NCI-H2196 treated with DMSO at 0.1 percent for 48 hours (cell line): ENCODE measurements around the gene PBX3.

Experiments
- DNase-seq: peaks from one replicate; lab custom pipeline; 2025; ENCODE audit not compliant: unreplicated experiment; lab: John Stamatoyannopoulos, UW

PBX3 gene

GRCh38 chr9:125968714-125969374 is 221.7 kb downstream of the PBX3 start:
- DNase-seq = no peak

- DNase-seq = no peak
These were observed 222.3 kb downstream of the PBX3 start for GRCh38 chr9:125969462-125969861.

DNA sequence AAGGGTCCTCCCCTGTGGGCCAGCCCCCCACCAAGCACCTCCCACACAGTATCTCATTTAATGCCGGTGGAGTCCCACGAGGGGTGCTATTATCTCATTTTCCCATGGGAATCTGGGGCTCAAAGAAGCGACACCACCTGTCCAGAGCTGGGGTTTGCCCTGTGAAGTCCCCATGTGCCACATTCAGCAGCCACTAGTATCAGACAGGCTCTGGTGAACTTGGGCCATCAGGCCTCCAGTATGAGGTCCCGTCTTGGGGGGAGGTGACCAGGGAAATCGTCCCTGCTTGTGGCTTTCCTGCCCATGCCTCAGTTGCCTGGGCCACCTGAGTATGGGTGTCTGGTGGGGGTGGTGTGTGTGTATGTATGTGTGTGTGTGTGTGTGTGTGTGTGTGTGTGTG is 222.7 kb downstream of the PBX3 start:
- DNase-seq = no peak

- DNase-seq = no peak
These were observed 223.2 kb downstream of the PBX3 start for GRCh38 chr9:125970340-125970739.

- no peak for DNase-seq
These were observed 223.9 kb downstream of the PBX3 start for GRCh38 chr9:125971050-125971449.

DNA sequence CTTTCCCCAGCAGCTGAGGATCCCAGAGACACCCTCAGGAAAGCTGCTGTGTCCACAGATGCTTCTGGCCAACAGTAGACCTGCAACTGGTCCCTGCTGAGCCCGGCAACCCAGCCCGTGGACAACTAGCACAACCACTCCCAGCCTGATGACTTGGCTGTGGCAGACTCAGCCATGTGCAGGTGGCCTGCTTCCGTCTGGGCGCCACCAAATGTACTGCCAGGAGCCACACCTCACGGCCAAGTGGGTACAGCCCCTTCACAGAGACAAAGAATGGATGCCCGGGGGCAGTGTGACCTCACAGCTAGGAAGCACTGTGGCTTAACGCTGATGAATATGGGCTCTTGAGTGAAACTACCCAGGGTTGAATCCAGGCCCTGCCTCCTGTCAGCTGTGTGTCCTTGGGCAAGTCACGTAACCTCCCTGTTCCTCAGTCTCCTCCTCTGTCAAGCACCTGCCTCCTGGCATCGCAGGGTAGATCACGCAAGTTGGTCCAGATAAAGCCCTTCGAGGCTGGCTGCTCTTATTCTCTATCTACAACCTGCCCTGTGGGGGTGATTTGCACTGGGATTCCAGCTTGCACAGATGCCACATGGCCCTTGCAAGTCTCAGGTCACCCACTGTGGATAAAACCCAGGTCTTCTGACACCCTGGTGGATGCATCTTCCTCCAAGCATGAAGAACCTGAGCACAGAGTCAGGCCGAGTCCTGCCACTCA is 225.0 kb downstream of the PBX3 start:
- DNase-seq = no peak

DNA sequence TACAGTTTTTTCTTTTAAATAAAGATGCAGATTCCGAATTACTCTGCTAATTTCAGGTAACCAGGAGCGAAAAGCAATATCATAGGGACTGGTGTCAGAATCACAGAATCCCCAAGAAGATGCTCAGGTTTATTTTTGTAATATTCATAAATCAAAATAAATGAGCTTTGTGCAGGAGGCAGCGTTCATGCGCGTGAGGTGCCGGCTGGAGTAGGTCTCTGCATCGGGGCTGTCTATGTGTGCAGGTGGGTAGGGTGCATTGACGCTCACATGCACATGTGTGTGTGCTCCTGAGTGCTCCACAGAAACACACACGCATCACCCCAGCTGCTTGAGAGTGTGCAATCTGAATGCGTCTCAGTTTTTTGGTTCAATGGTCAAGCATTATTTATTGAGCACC is 226.4 kb downstream of the PBX3 start:
- DNase-seq = no peak

DNA sequence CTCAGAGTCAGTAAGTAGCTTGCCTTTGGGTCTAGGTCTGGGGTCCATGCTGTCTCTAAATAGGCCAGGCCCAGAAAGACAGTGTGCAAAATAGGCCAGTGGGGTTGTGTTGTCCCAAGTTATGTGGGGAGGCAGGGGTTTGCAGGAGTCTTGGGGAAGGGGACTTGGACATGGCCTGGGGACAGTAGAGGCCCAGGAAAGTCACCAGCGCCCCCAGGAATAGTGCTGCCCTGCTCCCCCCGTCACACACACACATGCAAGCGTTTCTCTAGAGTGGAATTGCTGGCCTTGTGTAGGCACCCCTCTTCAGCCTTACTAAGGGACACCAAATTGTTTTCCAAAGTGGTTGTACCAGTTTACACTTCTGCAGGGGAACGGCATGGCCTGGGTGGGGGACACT is 227.5 kb downstream of the PBX3 start:
- DNase-seq = no peak

GRCh38 chr9:125977223-125977622 is 230.1 kb downstream of the PBX3 start:
- DNase-seq = no peak

GRCh38 chr9:125979383-125979782 is 232.2 kb downstream of the PBX3 start:
- no peak for DNase-seq

DNA sequence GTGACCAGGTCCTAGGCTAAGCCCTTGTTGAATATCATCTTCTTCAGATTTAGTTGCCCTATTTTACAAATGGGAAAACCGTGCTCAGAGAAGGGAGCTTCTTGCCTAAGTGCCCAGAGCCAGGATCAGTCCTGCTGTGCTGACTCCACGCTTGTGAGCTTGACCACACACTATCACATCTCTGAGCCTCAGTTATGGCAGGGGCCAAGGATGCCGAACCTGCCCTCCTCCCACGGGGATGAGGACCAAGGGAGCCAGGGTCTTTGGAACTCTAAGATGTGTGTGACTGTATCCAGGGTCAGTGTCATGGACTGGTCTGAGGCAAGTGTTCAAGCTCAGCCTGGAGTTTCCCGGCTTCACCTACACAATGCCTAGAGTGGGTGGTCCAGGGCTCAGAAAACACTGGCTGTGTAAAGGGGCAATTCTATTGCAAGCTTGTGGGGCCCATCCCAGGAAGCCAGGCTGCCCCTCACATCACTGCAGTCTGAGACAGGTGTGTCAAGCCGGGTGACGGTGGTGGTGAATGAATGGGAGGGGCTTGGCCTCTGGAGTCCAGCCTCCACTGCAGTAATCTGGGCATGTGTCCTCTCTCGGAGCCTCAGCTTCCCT is 235.7 kb downstream of the PBX3 start:
- DNase-seq = no peak

- no peak for DNase-seq
These were observed 236.5 kb downstream of the PBX3 start for GRCh38 chr9:125983681-125984080.

- DNase-seq = no peak
These were observed 237.3 kb downstream of the PBX3 start for GRCh38 chr9:125984461-125984860.

GRCh38 chr9:125985142-125985997 is 238.2 kb downstream of the PBX3 start:
- DNase-seq = no peak

DNA sequence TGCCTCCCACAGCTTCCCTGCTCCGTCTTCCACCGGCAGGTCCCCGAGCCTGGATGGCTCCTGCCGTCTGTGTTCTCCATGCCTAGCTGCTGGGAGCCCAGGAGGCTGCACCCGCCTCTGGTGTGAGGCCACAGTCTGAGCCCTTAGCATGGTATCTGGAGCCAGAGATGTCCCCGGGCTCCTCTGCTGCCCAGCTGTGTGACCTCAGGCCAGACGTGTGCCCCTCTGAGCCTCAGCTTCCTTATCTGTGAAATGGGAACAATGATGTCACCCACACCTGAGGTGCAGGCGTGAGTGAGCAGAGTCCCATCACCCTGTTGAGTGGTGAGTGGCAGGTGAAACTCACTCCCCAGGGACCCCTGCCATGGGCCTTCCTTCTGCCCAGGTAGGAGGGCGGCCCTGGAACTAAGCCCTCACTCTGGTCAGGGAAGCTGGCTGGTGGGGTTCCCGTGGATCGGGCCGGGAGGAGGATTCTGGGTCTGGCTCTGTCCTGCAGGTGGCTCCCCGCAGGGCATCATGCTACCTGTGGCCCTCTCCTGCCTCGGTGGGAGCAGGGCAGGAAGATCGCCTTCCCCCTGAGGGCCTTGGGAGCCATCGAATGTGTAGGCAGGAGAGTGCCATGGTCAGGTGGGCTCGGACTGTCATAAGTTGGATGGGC is 239.0 kb downstream of the PBX3 start:
- DNase-seq = no peak

- DNase-seq = no peak
These were observed 239.8 kb downstream of the PBX3 start for GRCh38 chr9:125986966-125987365.

GRCh38 chr9:125987420-125987819 is 240.2 kb downstream of the PBX3 start:
- DNase-seq = no peak

DNA sequence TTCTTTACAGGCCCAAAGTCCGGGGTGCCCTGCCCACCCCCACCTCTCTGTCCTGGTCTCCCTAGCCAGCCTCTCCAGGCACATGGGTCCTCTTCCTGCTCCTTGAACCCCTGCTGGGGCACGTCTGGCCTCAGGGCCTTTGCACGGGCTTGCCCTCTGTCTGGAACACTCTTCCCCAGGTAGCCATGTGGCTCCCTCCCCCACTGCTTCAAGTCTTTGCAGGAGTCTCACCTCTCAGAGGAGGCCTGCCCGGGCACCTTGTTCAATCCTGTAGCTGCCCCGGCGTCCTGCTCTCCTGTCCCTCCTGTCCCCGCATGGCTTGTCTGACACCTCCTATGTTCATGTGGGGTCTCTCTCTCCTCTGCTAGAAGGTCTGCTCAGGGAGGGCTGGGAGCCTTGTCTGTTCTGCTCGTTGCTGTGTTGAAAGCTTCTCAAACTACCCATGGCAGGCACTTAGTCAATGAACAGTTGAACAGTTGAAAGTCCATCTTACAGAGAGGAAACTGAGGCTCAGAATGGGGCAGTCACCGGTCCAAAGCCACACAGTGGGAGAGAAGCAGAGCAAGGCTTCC is 241.4 kb downstream of the PBX3 start:
- no peak for DNase-seq

GRCh38 chr9:125989090-125989501 is 241.9 kb downstream of the PBX3 start:
- no peak for DNase-seq

- DNase-seq = no peak
These were observed 242.5 kb downstream of the PBX3 start for GRCh38 chr9:125989524-125990180.
